WTC11 (cell line): Measurements from ENCODE around the gene NUDT6. TPM values are rescaled to one million over a fixed set of nuclear protein-coding genes. Genes with fewer than 3 reads are reported as not detected.

Source experiments
- ATAC-seq: fragments of 200-7000 bp; cut with Tn5 transposase; 2 replicates; pipeline ENCODE4 v1.10.0; 2021; ENCODE audit warnings: mild to moderate bottlenecking, moderate library complexity
- CTCF ChIA-PET: fragments of 300-600 bp; sonication (Branson Sonifier 250); formaldehyde crosslinking; loops from one replicate; lab custom pipeline; 2021; ENCODE audit warnings: antibody characterized with exemption; lab: Charles Lee
- POLR2A ChIA-PET: fragments of 350-600 bp; sonication (Branson Sonifier 250); formaldehyde crosslinking; loops from one replicate; lab custom pipeline; 2021; ENCODE audit warnings: antibody characterized with exemption; lab: Charles Lee
- DNase-seq: peaks from one replicate; pipeline ENCODE4 v3.0.0; 2021; ENCODE audit warnings: low spot score
- H3K27ac Mint-ChIP-seq: 2 replicates; pipeline ENCODE4 v1.8.0; 2021; ENCODE audit warnings: mixed read lengths
- H3K27me3 Mint-ChIP-seq: 2 replicates; pipeline ENCODE4 v1.8.0; 2021; ENCODE audit warnings: low read depth, mild to moderate bottlenecking, moderate library complexity, mixed read lengths
- H3K36me3 Mint-ChIP-seq: 2 replicates; pipeline ENCODE4 v1.8.0; 2021; ENCODE audit warnings: mixed read lengths
- H3K4me1 Mint-ChIP-seq: 2 replicates; pipeline ENCODE4 v1.8.0; 2022; ENCODE audit warnings: mixed read lengths
- H3K4me3 Mint-ChIP-seq: 2 replicates; pipeline ENCODE4 v1.8.0; 2021; ENCODE audit warnings: mild to moderate bottlenecking, moderate library complexity, mixed read lengths
- H3K9me3 Mint-ChIP-seq: 2 replicates; pipeline ENCODE4 v1.8.0; 2021; ENCODE audit warnings: mixed read lengths
- ATF1 ChIP-seq: sonication (generic); formaldehyde crosslinking; IDR thresholded peaks from 2 replicates; pipeline ENCODE4 v1.8.1; 2023; ENCODE audit warnings: mild to moderate bottlenecking, moderate library complexity, missing genetic modification reagents
- ATF6 ChIP-seq: sonication (generic); formaldehyde crosslinking; IDR thresholded peaks from 2 replicates; pipeline ENCODE4 v1.8.1; 2023; ENCODE audit warnings: mild to moderate bottlenecking, missing genetic modification reagents
- CREB1 ChIP-seq: sonication (generic); formaldehyde crosslinking; IDR thresholded peaks from 2 replicates; pipeline ENCODE4 v1.8.0; 2023; ENCODE audit warnings: mild to moderate bottlenecking, missing genetic modification reagents
- CREM ChIP-seq: sonication (generic); formaldehyde crosslinking; IDR thresholded peaks from 2 replicates; pipeline ENCODE4 v1.8.1; 2022; ENCODE audit warnings: mild to moderate bottlenecking, missing genetic modification reagents, moderate library complexity
- E2F4 ChIP-seq: sonication (generic); formaldehyde crosslinking; IDR thresholded peaks from 2 replicates; pipeline ENCODE4 v1.8.1; 2022; ENCODE audit warnings: low read depth, mild to moderate bottlenecking, moderate library complexity, missing genetic modification reagents, borderline replicate concordance
- FOXJ3 ChIP-seq: sonication (generic); formaldehyde crosslinking; IDR thresholded peaks from 2 replicates; pipeline ENCODE4 v1.9.0; 2021; ENCODE audit warnings: missing genetic modification reagents, mild to moderate bottlenecking, borderline replicate concordance
- MYBL2 ChIP-seq: sonication (generic); formaldehyde crosslinking; IDR thresholded peaks from 2 replicates; pipeline ENCODE4 v1.8.1; 2023; ENCODE audit warnings: mild to moderate bottlenecking, moderate library complexity, missing genetic modification reagents
- NR3C1 ChIP-seq: sonication (generic); formaldehyde crosslinking; conservative IDR thresholded peaks from 2 replicates; pipeline ENCODE4 v1.8.1; 2023; ENCODE audit warnings: low read depth, mild to moderate bottlenecking, missing genetic modification reagents
- PRDM15 ChIP-seq: sonication (generic); formaldehyde crosslinking; IDR thresholded peaks from 2 replicates; pipeline ENCODE4 v1.8.0; 2022; ENCODE audit warnings: missing genetic modification reagents
- PRRX2 ChIP-seq: fragments of 250-450 bp; sonication (Bioruptor Pico); IDR thresholded peaks from 2 replicates; pipeline ENCODE4 v1.8.0; 2021; ENCODE audit warnings: mild to moderate bottlenecking
- RELA ChIP-seq: sonication (generic); formaldehyde crosslinking; IDR thresholded peaks from 2 replicates; pipeline ENCODE4 v1.8.1; 2022; ENCODE audit warnings: missing genetic modification reagents, mild to moderate bottlenecking, borderline replicate concordance
- ZNF317 ChIP-seq: sonication (generic); formaldehyde crosslinking; IDR thresholded peaks from 2 replicates; pipeline ENCODE4 v1.8.1; 2023; ENCODE audit warnings: low read depth, mild to moderate bottlenecking, moderate library complexity, missing genetic modification reagents, borderline replicate concordance
- ZNF512 ChIP-seq: sonication (generic); formaldehyde crosslinking; IDR thresholded peaks from 2 replicates; pipeline ENCODE4 v1.8.1; 2022; ENCODE audit warnings: missing genetic modification reagents, borderline replicate concordance
- total RNA-seq: library from RNA; stranded (reverse); gene quantifications from 3 replicates; pipeline ENCODE4 v1.2.3, GENCODE V29; 2021
- TF ChIP-seq, protein P1 (sequence below): fragments of 200-600 bp; IDR thresholded peaks from 2 replicates; pipeline ENCODE4 v1.8.0; 2022; ENCODE audit warnings: antibody characterized with exemption
- TF ChIP-seq, protein P2 (sequence below): fragments of 250-450 bp; sonication (Bioruptor Pico); IDR thresholded peaks from 2 replicates; pipeline ENCODE4 v1.9.0; 2021; ENCODE audit warnings: mild to moderate bottlenecking
- TF ChIP-seq, protein P3 (sequence below): fragments of 250-450 bp; sonication (Bioruptor Pico); IDR thresholded peaks from 2 replicates; pipeline ENCODE4 v1.8.0; 2021; ENCODE audit warnings: mild to moderate bottlenecking
- TF ChIP-seq, protein P4 (sequence below): sonication (generic); formaldehyde crosslinking; IDR thresholded peaks from 2 replicates; pipeline ENCODE4 v1.8.0; 2022; ENCODE audit warnings: mild to moderate bottlenecking, missing genetic modification reagents

Gene NUDT6
- total RNA-seq, 1 experiment from 2014 or later: 8.4 TPM

DNA sequence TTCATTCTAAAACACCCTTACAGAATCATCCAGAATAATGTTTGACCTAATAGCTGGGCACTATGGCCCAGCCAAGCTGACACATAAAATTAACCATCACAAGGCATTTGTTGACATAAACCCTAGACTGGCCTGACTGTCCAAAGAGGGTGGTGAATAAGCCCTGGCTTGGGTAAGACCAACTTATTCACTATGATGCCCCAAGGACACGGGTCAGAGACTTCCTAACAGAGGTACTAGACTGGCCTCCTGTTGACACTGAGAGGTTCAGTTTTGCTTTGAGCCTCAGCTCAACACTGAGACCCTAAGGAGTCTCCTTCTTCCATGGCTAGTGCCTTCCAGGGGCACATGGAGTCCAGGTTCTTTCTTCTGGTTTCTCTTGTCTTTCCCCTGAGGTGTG, 74.5 kb downstream of the NUDT6 start:
- H3K9me3 Mint-ChIP-seq: peaks cover 22% of the 10 kb centered on the region
- H3K4me1 Mint-ChIP-seq: peaks cover 94% of the 10 kb centered on the region
- H3K27ac Mint-ChIP-seq: no peak overlapping the region
- H3K27me3 Mint-ChIP-seq: no peaks in the 10 kb centered on the region
- TF ChIP-seq MYBL2 (CRISPR knock-in tag) (no peak), CREB1 (CRISPR knock-in tag) (no peak), ATF6 (CRISPR knock-in tag) (no peak), ZNF317 (CRISPR knock-in tag) (no peak), ATF1 (CRISPR knock-in tag) (no peak), ZNF512 (no peak), FOXJ3 (CRISPR knock-in tag) (no peak), E2F4 (CRISPR knock-in tag) (no peak), PRRX2 (CRISPR knock-in tag) (no peak), NR3C1 (CRISPR knock-in tag) (no peak), PRDM15 (CRISPR knock-in tag) (no peak), RELA (CRISPR knock-in tag) (no peak), CREM (CRISPR knock-in tag) (no peak)
- TF ChIP-seq, protein P1, sequence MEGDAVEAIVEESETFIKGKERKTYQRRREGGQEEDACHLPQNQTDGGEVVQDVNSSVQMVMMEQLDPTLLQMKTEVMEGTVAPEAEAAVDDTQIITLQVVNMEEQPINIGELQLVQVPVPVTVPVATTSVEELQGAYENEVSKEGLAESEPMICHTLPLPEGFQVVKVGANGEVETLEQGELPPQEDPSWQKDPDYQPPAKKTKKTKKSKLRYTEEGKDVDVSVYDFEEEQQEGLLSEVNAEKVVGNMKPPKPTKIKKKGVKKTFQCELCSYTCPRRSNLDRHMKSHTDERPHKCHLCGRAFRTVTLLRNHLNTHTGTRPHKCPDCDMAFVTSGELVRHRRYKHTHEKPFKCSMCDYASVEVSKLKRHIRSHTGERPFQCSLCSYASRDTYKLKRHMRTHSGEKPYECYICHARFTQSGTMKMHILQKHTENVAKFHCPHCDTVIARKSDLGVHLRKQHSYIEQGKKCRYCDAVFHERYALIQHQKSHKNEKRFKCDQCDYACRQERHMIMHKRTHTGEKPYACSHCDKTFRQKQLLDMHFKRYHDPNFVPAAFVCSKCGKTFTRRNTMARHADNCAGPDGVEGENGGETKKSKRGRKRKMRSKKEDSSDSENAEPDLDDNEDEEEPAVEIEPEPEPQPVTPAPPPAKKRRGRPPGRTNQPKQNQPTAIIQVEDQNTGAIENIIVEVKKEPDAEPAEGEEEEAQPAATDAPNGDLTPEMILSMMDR: no peak
- TF ChIP-seq, protein P2, sequence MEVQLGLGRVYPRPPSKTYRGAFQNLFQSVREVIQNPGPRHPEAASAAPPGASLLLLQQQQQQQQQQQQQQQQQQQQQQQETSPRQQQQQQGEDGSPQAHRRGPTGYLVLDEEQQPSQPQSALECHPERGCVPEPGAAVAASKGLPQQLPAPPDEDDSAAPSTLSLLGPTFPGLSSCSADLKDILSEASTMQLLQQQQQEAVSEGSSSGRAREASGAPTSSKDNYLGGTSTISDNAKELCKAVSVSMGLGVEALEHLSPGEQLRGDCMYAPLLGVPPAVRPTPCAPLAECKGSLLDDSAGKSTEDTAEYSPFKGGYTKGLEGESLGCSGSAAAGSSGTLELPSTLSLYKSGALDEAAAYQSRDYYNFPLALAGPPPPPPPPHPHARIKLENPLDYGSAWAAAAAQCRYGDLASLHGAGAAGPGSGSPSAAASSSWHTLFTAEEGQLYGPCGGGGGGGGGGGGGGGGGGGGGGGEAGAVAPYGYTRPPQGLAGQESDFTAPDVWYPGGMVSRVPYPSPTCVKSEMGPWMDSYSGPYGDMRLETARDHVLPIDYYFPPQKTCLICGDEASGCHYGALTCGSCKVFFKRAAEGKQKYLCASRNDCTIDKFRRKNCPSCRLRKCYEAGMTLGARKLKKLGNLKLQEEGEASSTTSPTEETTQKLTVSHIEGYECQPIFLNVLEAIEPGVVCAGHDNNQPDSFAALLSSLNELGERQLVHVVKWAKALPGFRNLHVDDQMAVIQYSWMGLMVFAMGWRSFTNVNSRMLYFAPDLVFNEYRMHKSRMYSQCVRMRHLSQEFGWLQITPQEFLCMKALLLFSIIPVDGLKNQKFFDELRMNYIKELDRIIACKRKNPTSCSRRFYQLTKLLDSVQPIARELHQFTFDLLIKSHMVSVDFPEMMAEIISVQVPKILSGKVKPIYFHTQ (CRISPR knock-in tag): no peak
- TF ChIP-seq, protein P3, sequence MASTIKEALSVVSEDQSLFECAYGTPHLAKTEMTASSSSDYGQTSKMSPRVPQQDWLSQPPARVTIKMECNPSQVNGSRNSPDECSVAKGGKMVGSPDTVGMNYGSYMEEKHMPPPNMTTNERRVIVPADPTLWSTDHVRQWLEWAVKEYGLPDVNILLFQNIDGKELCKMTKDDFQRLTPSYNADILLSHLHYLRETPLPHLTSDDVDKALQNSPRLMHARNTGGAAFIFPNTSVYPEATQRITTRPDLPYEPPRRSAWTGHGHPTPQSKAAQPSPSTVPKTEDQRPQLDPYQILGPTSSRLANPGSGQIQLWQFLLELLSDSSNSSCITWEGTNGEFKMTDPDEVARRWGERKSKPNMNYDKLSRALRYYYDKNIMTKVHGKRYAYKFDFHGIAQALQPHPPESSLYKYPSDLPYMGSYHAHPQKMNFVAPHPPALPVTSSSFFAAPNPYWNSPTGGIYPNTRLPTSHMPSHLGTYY (CRISPR knock-in tag): no peak
- TF ChIP-seq, protein P4, sequence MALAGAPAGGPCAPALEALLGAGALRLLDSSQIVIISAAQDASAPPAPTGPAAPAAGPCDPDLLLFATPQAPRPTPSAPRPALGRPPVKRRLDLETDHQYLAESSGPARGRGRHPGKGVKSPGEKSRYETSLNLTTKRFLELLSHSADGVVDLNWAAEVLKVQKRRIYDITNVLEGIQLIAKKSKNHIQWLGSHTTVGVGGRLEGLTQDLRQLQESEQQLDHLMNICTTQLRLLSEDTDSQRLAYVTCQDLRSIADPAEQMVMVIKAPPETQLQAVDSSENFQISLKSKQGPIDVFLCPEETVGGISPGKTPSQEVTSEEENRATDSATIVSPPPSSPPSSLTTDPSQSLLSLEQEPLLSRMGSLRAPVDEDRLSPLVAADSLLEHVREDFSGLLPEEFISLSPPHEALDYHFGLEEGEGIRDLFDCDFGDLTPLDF: no peak
- TF ChIP-seq, all 79 proteins: peak for 0
- no peak overlapping the region for H3K4me3 Mint-ChIP-seq
- CTCF ChIA-PET: no interaction called here
- H3K36me3 Mint-ChIP-seq: peaks cover 43% of the 10 kb centered on the region
- POLR2A ChIA-PET: no interaction called here
- no peak for DNase-seq
- ATAC-seq: no peak
